ENCODE data around the gene TSPAN18.

TSPAN18 gene

DNA sequence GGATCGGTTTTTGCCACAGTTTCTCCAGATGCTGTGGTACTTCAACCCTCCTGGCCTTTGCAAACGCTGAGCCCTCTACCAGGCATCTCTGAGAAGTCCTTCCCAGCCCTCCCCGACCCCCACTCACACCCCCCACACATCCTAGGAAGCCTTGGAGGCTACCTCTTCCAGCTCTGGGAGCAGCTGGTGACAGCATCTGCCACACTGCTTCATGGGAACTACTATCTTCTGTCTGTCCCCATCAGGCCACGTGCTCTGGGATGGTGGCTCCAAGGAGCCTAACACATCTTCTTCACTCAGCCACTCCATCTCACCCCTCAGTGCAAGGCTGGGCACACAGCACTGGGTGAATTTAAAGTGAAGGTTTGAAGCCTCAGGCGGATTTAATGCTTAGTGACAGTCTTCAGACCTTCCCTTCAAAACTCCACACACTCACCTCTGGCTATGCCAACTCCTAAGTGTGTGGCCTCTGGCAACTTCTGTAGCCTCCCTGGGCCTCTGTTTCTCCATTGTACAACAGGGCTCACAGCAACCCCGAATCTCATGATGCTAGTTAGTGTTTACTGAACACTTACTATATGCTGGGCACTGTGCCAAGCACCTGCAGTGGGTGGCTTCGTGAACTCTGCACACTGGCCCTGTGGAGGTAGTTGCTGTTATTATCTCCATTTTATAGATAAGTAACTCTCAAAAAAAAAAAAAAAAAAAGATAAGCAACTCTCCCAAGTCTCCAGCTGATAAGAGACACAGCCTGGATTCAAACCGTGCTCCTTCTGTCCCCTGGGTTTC lies 231.2 kb downstream of the TSPAN18 start:
- no peak for DNase-seq (ENCODE audit: low read depth in 2 of 2)

DNA sequence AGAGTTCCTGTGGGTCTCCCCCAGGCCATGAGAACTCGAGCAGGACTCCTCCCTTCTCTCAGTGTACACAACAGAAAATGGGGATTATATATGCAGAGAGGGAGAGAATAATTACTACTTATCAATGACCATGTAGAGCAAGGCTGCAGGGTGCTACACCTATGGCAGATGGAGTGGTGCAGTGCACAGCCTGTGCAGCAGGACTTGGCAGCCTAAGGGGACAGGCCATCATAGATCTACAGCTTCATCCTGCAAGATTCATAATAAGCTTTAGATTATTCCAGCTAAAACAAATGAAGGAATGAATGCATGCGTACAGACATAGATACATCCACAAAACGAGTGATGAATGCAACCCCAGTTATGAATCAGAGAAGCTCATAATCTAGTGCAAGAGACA lies 232.3 kb downstream of the TSPAN18 start:
- no peak for DNase-seq (ENCODE audit: low read depth in 2 of 2)

DNA sequence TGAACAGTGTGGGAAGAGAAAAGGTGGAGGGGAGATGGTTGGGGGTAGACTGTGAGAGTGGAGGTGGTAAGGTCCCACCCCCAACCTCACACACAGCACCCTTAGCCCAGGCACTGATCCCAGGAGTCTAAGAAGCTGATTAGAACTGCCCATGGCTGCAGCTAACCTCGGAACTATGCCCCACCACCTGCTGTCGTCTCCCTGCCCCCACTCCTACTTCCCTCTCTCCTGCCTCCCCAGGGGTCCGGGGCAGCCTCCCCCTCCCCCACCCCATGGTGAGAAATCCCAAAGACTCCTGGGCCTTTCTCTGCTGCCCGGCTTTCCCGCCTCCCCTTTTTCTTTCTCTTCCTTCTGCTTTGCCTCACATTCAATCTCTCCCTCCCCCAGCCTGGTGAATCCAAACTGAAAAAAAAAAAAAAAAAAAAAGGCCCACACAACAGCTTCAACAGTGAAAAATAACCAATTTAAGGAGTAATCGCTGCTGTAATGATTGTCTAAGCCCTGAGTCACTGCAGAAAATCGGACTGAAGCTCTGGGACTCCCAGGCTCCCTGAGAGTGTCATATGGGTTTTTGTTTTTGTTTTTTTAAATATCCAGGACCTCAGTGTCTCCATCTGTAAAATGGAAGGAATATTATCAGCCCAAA lies 233.6 kb downstream of the TSPAN18 start:
- DNase-seq (ENCODE audit: low read depth in 2 of 2), result no peak

DNA sequence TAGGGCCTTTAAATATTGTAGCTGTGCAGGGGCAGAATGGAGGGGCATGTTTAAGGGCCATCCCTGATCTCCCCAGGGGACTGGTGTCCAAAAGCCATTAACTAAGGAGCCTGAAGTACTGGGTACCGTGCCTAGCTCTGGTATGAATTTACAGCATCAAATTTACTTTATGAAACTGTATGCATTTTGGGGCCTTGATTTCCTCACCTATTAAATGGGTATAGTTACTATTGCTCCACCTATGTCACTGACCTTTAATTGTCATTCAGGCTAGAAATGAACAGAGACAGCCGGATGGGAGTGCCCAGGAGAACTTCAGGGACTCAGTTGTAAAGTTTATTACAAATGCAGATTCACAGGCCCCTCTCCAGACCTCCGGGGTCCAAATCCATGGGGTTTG lies 235.7 kb downstream of the TSPAN18 start:
- no peak for DNase-seq (ENCODE audit: low read depth in 2 of 2)

DNA sequence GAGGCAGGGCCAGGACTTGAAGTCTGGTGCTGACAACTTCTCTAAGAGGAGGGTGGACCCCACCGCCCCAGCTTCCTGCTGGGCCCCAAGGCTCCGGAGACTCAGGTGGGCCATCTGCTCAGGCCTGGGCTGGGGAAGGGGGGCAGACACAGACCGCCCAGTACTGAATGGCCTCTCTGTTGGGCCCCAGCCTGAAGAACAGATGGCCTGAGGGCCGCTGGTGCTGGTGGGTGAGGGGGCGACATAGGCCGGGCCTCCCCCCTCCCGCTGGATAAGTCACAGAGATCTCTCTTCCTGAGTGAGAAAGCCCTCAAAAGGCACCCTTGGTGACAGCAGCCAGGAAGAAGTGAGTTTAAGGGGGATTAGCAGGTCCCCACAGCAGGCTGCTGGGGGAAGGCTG lies 236.4 kb downstream of the TSPAN18 start:
- no peak for DNase-seq (ENCODE audit: low read depth in 2 of 2)

DNA sequence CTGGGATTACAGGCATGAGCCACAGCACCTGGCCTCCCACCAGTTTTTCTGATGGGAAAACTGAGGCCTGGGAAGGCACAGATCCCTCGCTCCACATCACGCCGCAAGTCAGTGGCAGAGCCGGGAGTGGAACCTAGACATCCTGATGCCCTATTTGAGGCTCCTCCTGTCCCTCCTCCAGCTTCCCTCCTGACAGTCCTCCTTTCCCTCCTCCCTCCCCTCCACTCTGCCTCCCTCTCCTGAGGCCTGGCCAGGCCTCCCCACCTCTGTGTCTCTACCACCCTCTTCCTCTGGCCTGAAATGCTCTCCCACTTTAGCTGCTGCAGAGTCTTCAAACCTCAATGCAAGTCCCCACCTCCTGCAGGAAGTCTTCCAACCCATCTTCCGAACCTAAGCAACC lies 237.2 kb downstream of the TSPAN18 start:
- DNase-seq (ENCODE audit: low read depth in 2 of 2), result no peak

DNA sequence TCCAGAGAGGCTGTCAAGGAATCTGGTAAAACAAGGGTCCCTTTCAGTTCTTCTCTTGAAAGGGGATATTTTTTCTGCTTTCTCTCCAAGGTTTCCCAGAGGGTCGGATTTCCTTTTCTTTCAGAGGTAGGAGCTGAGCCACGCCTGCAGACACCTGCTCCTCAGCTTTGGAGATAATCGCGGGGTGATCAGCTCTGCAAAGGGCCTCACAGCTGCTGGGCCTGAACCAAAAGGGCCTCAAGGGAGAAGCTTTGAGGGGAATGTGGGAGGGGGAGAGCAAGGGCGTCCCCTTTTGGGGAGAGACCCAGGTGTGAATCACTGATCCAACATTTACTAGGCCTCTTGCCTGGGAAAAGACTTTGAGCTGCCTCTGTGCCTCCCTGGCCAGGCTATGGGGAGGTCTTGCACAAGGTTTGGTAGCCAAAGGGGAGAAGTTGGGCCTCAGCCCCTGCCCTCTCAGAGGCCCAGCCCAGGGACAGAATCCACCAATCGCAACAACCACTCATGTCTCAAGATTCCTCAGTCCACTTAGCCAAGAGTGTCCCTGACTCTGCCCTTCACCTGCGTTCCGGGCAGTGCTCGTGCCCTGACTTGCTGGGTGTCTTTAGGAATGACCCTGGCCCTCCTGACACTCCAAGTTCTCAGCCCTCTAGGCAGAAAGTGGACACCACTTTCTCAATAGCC lies 237.9 kb downstream of the TSPAN18 start:
- no peak for DNase-seq (ENCODE audit: low read depth in 2 of 2)

DNA sequence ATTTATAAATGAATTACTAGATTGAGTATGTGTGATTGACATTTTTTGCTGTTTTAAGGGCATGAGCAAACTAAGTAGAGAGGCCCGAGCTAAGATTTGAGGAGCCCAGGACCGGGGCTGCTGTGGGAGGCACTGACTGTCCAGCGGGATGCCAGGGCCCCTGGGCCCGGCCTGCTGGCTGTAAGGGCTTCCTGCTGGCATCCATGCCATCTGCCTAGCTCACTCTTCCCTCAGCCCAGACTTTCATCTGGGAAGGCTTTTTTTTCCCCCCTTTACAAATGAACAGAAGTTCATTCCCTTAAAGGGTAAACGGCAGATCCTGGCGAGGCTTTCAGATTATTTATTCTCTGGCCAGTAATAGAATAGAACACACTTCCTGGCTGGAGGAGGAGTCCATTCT lies 239.9 kb downstream of the TSPAN18 start:
- no peak for DNase-seq (ENCODE audit: low read depth in 2 of 2)

DNA sequence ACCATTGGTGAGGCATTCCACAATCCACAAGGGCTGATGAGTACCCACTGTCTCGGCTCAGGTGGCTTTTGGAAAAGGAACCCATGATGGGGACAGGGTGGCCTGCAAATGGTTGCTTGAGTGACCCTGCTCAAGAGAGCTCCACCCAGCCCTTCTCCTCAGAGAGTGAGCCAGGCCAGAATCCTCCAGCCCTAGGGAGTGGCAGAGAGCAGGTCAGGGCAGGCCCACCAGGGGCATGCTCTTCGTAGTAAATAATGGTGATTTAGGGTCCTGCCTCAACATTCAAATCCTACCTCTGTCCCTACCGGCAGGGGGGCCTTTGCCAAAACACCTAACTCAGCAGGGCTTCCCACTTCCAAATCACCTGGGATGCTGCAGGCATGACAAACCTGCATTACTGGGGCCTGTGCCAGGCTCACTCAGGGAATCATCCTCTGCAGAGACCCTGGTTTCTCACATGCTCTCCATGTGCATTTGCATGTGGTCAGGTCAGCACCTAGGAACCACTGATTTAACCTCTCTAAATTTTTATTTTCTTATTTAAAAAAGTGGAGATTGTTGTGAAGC lies 241.3 kb downstream of the TSPAN18 start:
- no peak for DNase-seq (ENCODE audit: low read depth in 2 of 2)

DNA sequence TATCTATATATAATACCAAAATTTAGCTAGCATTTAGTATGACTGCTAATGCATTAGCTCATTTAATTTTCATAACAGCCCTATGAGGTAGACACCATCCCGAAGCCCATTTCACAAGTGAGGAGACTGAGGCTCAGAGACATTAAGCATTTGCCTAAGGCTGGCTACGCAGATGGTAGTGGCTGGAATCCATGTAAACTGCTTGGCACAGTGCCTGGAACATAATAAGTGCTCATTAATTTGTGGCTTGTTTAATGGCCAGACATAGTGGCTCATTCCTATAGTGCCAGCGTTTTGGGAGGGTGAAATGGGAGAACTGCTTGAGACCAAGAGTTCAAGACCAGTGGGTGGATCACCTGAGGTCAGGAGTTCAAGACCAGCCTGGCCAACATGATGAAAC lies 241.7 kb downstream of the TSPAN18 start:
- no peak for DNase-seq (ENCODE audit: low read depth in 2 of 2)

DNA sequence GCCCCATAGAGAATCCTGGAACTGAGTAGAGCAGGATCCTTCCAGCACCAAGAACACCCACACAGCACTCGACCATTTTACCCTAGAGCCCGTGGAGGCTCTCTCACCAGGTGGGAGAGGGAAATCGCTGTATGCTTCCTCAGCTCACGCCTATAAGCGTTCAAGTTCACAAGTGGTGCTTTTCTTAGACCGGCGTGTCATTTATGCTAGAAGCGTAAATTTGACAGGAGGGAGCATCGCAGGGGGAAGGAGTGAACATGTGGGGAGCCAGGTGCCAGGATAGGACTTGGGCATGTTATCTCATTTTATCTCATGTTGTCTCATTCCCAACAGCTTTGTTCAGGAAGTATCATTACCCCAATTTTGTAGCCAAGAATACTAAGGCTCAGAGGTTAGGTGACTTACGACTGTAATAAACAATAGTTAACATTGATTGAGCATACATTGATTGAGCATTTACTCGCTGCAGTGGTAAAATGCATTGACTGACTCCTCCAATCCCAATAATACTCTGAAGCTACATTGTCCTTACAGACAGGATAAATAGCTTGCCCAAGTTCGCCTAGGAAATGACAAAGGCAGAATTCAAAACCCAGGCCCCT lies 243.0 kb downstream of the TSPAN18 start:
- no peak for DNase-seq (ENCODE audit: low read depth in 2 of 2)

DNA sequence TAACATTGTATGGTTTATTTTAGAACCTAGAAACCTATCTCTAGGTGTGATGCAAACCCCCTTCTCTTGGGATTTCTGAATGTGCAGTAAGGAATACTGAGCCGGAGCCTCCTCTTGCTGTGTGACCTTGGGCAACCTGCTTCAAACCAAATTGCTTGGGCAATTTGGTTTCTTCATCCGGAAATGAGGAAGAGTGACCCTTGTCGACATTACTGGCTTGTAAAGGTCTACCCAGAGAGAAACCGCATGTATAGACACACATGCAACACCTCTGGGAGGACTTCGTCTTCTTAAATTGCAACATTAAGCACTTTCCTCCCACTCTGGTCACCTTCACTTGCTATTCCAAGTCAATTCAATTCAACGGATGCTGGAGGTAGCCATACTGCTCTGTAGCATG lies 243.5 kb downstream of the TSPAN18 start:
- DNase-seq (ENCODE audit: low read depth in 2 of 2), result no peak

DNA sequence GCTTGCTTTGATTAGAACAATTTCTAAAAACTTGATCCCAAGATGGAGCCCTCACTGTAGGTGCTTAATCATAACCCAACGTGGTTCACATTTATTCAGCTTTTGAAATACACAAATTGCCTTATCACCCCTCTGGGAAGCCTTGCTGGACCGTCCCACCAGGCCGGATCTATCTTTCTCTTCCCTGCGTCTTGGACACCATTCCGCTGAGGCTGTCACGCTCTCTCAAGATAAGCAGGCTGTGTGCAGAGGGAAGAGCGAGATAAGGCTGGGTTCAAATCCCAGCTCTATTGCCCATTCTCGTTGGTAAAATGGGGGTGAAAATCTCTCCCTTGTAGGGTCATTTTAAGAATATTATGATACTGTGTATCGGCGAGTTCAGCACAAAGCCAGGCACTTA lies 244.4 kb downstream of the TSPAN18 start:
- DNase-seq (ENCODE audit: low read depth in 2 of 2), result no peak

DNA sequence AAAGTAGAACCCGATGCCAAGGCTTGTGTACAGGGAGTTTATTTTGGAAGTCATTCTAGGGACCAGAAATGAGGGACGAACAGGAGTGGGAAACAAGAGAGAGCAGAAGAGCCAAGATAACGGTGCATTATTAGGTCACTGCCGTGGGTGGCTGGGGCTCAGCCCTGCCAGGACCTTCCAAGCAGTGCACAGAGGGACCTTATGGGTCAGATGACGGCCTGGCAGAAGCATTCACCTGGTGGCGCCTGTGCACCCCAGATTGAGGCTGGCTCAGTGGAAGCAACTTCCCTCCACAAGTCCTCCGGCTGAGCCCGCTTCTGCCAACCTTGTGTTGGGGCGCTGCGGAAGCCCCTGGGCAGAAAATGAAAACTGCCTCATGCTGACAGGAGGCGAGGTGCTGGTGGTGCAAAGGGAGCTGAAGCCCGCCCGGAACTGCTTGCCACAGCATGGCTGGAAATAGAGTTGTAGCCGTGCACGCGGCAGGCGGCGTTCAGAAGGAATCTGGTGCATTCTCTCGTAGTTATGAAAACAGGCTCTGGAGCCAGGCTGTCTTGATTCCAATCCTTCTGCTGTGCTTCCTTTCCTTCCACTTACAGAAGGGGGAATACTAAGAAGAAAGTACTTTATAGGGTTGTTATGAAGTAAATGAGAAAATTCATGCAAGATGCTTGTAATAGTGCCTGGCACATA lies 246.1 kb downstream of the TSPAN18 start:
- no peak for DNase-seq (ENCODE audit: low read depth in 2 of 2)

DNA sequence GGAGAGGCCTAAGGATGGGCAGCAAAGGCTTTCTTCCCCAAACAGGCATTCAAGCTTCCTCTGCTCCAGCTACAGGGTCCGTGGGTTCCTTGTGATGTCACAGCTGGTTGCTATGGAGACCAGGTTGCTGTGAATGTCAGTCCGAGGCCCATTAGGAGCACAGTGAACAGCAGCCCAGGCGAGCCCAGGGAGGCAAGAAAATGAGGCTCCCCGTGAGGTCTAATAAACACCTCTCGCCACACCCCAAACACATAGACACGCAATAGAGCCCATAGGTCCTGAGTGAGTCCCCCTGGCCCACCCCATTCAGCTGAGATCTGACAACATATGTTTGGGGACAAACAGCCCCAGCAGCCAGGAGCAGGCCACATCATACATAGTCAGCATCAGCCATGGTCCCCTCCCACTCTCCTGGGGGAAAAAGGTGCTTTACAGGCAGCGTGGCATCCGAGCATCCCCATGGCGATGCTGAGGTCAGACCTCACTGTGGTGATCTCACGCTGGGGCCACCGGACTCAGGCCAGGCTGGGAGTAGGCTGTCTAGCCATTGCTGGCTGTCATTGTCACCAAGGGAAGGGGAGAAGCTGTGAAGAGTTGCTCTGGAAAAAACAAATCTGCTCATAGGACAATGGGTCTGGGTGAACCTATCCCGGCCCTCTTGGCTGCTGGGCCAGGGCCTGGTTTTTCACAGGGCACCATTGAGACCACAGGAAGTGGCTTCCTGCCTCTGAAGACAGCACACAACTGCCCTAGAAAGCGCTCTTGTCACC lies 247.1 kb downstream of the TSPAN18 start:
- no peak for DNase-seq (ENCODE audit: low read depth in 2 of 2)

DNA sequence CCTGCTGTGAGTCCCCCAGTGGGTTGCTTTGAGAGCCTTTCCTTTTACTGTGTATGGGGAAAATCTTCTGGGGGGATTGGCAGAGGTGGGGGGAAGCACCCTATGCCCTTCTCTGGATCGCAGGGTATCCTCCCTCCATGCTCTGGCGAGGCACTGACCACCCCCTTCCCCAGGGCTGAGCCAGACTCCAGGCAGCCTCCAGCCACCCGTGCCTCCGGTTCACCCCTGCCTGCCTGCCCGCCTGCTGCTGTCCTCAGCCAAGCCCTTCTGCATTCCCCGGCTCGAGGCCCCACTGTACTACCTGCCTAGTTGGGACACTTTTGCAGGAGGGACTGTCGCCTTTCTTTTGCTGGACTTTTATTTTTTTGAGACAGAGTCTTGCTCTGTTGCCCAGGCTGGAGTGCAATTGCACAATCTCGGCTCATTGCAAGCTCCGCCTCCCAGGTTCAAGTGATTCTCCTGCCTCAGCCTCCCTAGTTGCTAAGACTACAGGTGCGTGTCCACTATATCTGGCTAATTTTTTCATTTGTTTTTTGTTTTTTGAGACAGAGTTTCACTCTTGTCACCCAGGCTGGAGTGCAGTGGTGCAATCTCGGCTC lies 247.7 kb downstream of the TSPAN18 start:
- DNase-seq (ENCODE audit: low read depth in 2 of 2), result no peak

DNA sequence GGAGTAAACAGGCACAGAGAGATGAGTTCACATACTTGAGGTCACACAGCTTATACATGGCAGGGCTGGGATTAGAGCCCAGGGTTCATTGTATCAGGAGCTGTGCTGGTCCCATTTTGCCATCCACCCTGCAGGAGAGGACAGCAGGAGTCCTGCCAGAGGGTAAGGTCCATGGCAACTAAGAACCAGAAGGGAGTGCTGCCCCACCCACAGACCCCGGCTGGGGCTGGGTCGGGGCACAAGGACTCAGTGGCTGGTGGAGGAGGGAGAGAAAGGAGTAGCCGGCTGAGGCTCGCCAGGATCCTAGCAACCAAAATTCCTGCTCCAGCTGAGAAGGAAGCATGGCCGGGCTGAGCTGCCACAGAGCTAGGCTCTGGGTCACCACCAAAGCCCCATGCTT lies 249.8 kb downstream of the TSPAN18 start:
- no peak for DNase-seq (ENCODE audit: low read depth in 2 of 2)

DNA sequence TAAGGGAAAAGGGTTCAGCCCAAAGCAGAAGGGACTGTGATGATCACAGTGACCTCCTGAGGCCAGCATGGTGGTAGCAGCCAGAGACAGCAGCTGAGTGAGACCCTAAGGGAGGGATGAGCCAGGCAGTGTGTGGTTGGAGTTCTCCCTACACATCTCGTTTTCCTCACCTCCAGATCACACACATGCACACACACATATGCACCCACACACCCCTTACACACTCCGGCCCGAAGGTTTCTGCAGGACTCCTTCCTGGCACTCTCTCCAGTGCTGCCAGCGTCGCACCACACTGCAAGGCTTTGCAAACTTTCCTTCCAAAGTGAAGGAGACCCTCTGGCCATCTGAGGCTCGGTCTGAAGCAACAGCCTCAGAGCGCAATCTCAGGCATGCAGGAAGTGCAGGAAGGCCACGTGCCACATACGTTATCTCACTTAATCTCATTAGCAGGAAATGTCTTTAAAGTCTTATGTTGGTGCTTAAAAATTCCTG lies 250.8 kb downstream of the TSPAN18 start:
- no peak for DNase-seq (ENCODE audit: low read depth in 2 of 2)

DNA sequence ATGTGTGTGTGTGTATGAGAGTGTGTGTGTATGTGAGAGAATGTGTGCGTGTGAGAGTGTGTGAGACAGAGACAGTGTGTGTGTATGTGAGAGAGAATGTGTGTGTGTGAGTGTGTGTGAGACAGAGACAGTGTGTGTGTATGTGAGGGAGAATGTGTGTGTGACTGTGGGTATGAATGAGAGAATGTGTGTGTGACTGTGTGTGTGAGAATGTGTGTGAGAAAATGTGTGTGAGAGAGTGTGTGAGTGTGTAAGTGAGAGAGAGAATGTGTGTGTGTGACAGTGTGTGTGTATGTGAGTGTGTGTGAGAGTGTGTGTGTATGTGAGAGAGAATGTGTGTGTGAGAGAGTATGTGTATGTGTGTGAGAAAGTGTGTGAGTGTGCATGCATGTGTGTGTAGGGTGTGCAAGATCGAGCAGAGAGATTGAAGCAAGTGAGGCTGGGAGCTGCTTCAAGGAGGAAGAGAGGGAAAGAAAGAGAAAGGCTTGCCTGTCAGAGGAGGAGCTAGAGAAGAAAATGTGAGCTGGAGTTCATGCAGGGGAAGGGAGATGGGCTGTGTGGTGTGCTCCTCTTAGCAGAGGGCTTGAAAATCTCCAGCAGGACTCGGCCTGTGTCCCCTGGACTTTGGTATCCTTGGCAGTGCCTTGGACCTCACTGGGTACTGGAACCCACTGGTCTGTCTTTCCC lies 251.7 kb downstream of the TSPAN18 start:
- DNase-seq (ENCODE audit: low read depth in 2 of 2), result no peak

DNA sequence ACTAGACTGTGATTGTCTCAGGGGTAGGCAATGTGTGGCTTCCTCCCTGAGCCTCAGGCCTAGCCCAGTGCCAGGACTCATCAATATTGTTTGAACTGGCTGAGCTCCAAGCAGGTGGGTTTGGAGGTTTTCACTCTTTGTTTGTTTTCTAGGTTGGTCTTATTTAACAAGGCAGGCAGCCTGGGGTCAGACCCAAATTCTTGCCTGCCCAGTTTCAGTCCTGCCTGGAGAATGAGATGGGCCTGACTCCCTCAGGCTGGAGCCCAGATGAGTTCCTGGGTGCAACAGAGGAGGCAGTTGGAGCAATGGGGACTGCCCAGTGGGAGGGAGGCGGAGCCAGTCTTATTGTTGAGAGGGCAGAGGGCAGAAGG lies 252.2 kb downstream of the TSPAN18 start:
- no peak for DNase-seq (ENCODE audit: low read depth in 2 of 2)

Measured in stimulated activated CD4-positive, alpha-beta T cell treated with anti-CD3 and anti-CD28 coated beads, Interleukin-12 subunit alpha, Interleukin-12 subunit beta, amount 100 ng/mL, for 24 hours (primary cell).